ENCODE results near the gene MAML2. TPM values are rescaled to one million over a fixed set of nuclear protein-coding genes. Genes with fewer than 3 reads are reported as not detected.
A peak's percentile ranks its signal among the peaks of the same experiment; 100 is the strongest.

Gene MAML2
- total and polyA plus RNA-seq, 9 of the 15 experiments (the other 6 are each of a cell fraction or from before 2014, with no cell fraction given), result 0.79 to 6.8 (median 4.8) TPM

GRCh38 chr11:95926726-95927125, 416.3 kb downstream of the MAML2 start:
- Histone ChIP-seq H3K4me1 (replicated peaks in 1 of 2; ENCODE audit: control insufficient read depth in 2 of 2, insufficient read depth in 2 of 2, low read length in 2 of 2) (peaks cover 6 to 10% of the 10 kb centered on the region in 2 experiments; a peak in 4 of 5 replicates), H3K36me3 (ENCODE audit: control insufficient read depth, insufficient read depth, low read length) (no peaks in the 10 kb centered on the region), H3K4me2 (ENCODE audit: insufficient read depth, low read length) (no peak overlapping the region), H3K9ac (ENCODE audit: insufficient read depth in 1 of 2, low read depth in 2 of 2, low read length in 2 of 2) (no peak overlapping the region), H3K4me3 (no peak overlapping the region), H3K9me1 (ENCODE audit: control insufficient read depth, insufficient read depth, low read length) (no peaks in the 10 kb centered on the region), H3K27me3 (ENCODE audit: control insufficient read depth in 2 of 2, insufficient read depth in 2 of 2, low read length in 2 of 2) (no peaks in the 10 kb centered on the region), H3K79me2 (ENCODE audit: control insufficient read depth, insufficient read depth, low read length) (peaks cover 30% of the 10 kb centered on the region), H4K20me1 (replicated peaks; ENCODE audit: control insufficient read depth, insufficient read depth, low read length) (no peaks in the 10 kb centered on the region), H2AFZ (ENCODE audit: low read depth, low read length) (no peak overlapping the region), H3K9me3 (replicated peaks; ENCODE audit: control insufficient read depth, insufficient read depth, low read depth, low read length) (no peaks in the 10 kb centered on the region), H3K27ac (ENCODE audit: extremely low read depth, low read depth, low read length) (no peak overlapping the region)
- CTCF ChIA-PET (ENCODE audit: low intra/inter-chr PET ratio), result no interaction called here
- in situ Hi-C loops (cut with MboI) (no loop called here), intact Hi-C loops (cut with micrococcal nuclease) (loop anchor here (10.0 kb wide), 1 partner anchor 418 kb away; the partner anchor contains the start of gene MAML2)
- DNase-seq (ENCODE audit: extremely low read depth in 1 of 4, low spot score in 3 of 4), result no peak
- TF ChIP-seq ZNF695 (CRISPR knock-in tag; IDR thresholded peaks at IDR 0.05) (no peak), DDX20 (tag; IDR thresholded peaks at IDR 0.05; ENCODE audit: low read depth) (no peak), C11orf30 (IDR thresholded peaks at IDR 0.05; ENCODE audit: low read depth) (no peak)
- POLR2A ChIA-PET, result interaction anchor here (1.2 kb wide), 1 partner anchor 11 kb away, joined by 3 read pairs; no protein-coding TSS in a partner anchor
- no TSS peak for BruUV-seq (replicated peaks)
- no peak for FAIRE-seq
- 93% methylated on average over 1 of the region's 1 CpG for WGBS (ENCODE audit: insufficient coverage, low coverage, missing lambda C conversion rate)
- ATAC-seq, result no peak

MicroRNAs encoded within 50 kb of the gene (microRNA counts, 767-probe panel; counts per million panel counts)
- microRNA hsa-miR-1260b, result 1,983 counts per million, percentile 51 among the panel's probes with 10 or more counts

Small RNAs within 50 kb of the gene (microRNA-seq; reads per million reads assigned to microRNA genes)
- not detected for gene MIR1260B (ENCODE audit: borderline microRNAs expressed)

Small RNAs within 50 kb of the gene (small RNA-seq; reads per million reads assigned to genes)
- gene MIR1260B, result not detected

Other genes with a start within 250 kb of the MAML2 start
- gene CCDC82, start 46.7 kb upstream of the MAML2 start, total RNA-seq (2014; rRNA removed), result 10.3 and 12.5 TPM in 2 replicates
- 24.5 and 36.9 TPM in 2 replicates for gene CCDC82, start 46.7 kb upstream of the MAML2 start, total RNA-seq (2014; rRNA removed; fragmentation: Illumina TruSeq; extraction: Trizol)
- 23.7 and 25.7 TPM in 2 replicates for gene CCDC82, start 46.7 kb upstream of the MAML2 start, total RNA-seq (2015; rRNA removed; fragmentation: Illumina TruSeq; extraction: Trizol)
- gene CCDC82, start 46.7 kb upstream of the MAML2 start, total RNA-seq (2021), result 16.2 and 16.5 TPM in 2 replicates
- gene CCDC82, start 46.7 kb upstream of the MAML2 start, polyA plus RNA-seq (2011; rRNA removed), result 17.5 and 21.8 TPM in 2 replicates
- gene CCDC82, start 46.7 kb upstream of the MAML2 start, polyA plus RNA-seq (2014; fragmentation: Illumina TruSeq; extraction: Trizol), result 44.0 and 51.3 TPM in 2 replicates
- gene CCDC82, start 46.7 kb upstream of the MAML2 start, polyA plus RNA-seq (2014; fragmentation: Nextera tagmentation; extraction: Ambion mirVana), result 10 to 100 TPM; 23.7 to 24.7 TPM
- gene CCDC82, start 46.7 kb upstream of the MAML2 start, polyA plus RNA-seq (2014; rRNA removed), result 37.2 and 45.7 TPM in 2 replicates
- 4.3 and 4.5 TPM in 2 replicates for gene JRKL, start 46.8 kb upstream of the MAML2 start, total RNA-seq (2014; rRNA removed)
- 10.4 and 11.5 TPM in 2 replicates for gene JRKL, start 46.8 kb upstream of the MAML2 start, total RNA-seq (2014; rRNA removed; fragmentation: Illumina TruSeq; extraction: Trizol)
- gene JRKL, start 46.8 kb upstream of the MAML2 start, total RNA-seq (2015; rRNA removed; fragmentation: Illumina TruSeq; extraction: Trizol), result 6.9 and 8.5 TPM in 2 replicates
- gene JRKL, start 46.8 kb upstream of the MAML2 start, total RNA-seq (2021), result 7.7 and 8.0 TPM in 2 replicates
- gene JRKL, start 46.8 kb upstream of the MAML2 start, polyA plus RNA-seq (2011; rRNA removed), result 10.5 and 14.8 TPM in 2 replicates
- gene JRKL, start 46.8 kb upstream of the MAML2 start, polyA plus RNA-seq (2014; fragmentation: Illumina TruSeq; extraction: Trizol), result 10.5 and 11.8 TPM in 2 replicates
- gene JRKL, start 46.8 kb upstream of the MAML2 start, polyA plus RNA-seq (2014; fragmentation: Nextera tagmentation; extraction: Ambion mirVana), result 1 to 10 TPM; 4.8 to 6.8 TPM
- gene JRKL, start 46.8 kb upstream of the MAML2 start, polyA plus RNA-seq (2014; rRNA removed), result 10.0 and 11.0 TPM in 2 replicates

All from K562 (cell line).